HG03045 (cell line): Measurements from ENCODE around the gene ZNF385B.

Experiments
- ATAC-seq: cut with Tn5 transposase; IDR thresholded peaks from one replicate; pipeline ENCODE4 v1.9.1; 2021; ENCODE audit warnings: mild to moderate bottlenecking, moderate library complexity; ENCODE audit not compliant: unreplicated experiment

Gene ZNF385B

DNA sequence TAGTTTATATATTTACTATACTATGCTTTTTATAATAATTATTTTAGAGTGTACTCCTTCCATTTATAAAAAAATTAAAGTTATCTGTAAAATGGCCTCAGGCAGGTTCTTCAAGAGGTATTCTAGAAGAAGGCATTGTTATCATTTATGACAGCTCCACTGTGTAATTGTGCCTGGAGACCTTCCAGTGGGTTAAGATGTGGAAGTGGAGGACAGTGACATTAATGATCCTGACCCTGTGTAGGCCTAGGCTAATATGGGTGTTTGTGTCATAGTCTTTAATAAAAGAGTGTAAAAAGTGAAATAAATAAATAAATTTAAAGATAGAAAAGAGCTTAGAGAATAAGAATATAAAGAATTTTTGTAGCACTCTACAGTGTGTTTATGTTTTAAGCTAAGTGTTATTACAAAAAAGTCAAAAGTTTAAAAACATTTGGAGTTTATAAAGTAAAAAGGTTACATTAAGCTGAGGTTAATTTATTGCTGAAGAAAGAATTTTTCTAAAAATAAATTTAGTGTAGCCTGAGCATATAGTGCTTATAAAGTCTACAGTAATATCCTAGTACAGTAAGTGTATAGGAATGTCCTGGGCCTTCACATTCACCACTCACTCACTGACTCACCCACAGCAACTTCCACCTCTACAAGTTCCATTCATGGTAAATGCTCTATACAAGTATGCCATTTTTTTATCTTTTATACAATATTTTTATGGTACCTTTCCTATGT, 406.8 kb downstream of the ZNF385B start:
- no peak for ATAC-seq

DNA sequence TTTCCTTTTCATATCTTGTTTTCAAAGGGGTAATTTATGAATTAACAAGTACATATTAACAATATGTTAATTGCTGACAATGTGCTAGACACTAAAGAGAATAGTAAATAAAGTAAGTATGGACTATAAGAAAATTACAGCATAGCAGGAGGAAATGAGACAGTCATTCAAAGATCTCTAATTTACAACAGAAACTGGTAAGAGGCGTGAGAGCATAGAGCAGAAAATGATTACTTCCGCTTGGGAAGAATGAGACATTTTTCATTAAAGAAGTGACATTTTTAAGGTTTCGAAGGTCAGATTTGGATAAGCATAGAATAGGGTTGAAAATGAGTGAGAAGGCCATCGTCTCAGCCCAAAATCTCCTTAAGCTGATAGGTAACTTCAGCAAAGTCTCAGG, 412.4 kb downstream of the ZNF385B start:
- no peak for ATAC-seq

DNA sequence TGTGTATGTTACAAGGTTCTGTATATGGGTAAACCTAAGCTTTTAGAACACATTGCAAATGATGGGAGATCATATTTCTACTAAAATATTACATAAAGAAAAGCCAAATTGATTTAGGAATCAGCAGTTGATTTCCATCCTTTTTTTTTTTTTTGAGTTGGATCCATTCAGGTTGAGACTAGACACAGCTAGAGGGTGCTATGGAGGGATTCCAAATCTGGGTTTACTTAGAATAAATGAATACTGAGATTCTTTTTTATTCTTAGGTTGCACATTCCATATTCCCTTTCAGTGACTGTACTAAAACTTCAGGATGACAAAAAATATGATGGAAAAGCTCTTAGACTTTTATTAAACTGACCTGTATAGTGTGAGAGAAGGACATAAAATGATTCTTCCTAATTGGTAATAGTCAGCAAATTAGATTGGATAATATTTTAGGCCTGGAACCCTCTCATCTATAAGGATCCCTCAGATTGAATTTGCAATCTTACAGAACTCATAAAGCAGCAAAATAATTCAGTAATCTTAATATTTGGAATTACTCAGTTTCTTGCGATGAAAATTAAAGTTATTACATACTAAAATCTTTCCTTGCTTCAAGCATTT, 413.5 kb downstream of the ZNF385B start:
- no peak for ATAC-seq

DNA sequence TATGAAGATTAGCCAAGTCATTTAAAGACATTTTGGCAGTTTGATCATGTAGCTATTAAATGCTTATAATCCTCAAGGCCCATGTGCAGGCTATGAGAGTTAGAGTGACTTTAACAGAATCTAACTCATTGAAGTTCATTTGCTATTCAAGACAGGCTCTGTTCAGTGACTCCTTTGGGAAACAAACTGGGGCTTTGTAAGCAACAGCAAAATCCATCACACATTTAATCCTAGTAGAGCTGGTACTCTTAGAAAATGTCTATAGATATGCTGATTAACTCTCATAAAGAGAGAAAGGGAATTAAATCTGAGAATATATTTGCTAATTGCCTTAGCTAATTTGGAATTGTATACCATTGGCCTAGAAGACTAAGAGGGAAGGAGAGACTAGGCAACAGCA, 414.0 kb downstream of the ZNF385B start:
- no peak for ATAC-seq

DNA sequence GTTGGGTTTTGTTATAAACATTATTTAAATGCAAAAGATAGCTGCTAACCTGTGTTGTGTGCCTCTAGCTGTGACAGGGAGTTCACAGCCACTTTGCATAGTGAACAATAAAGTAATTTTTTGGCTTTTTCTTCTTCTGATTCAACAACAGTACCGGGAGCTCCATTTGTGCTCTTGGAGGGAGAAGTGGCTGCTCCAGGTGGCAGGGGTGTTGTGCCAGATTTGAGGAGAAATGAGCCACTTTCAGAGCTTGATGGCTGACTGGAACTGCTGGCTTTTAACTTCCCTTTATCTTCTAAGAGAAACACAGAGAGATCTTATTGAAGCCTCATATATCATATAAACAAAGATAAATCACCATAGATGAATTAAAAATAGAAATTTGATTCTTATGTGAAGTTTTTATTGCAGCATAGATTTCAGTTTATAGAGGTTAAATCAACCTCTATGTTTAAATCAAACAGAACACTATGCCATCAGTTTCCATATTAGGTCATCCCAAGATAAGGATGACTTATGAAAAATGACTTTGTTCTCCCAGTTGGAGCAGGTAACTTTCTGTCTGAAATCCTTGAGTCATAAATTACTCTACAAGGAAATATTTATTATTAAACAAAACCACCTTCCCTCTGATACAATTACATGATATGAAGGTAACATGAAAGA, 414.8 kb downstream of the ZNF385B start:
- no peak for ATAC-seq

DNA sequence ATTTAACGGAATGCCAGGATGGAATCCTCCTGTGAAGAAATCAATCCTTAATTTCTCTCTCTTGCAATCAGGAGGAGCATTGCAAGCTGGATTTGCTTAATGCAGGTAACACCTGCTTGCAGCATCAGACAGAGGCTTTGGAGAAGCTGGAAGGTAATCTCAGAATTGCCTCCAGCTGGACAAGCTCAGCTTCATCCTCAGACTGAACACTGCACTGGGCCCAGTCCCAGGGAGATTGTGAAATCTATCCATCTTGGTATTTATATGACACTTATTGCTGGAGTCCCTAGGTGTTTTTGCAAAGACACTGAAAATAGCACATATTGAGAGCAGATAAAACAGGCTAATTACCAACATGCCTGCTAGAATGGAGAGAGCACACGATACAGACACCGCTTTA, 417.4 kb downstream of the ZNF385B start:
- no peak for ATAC-seq

DNA sequence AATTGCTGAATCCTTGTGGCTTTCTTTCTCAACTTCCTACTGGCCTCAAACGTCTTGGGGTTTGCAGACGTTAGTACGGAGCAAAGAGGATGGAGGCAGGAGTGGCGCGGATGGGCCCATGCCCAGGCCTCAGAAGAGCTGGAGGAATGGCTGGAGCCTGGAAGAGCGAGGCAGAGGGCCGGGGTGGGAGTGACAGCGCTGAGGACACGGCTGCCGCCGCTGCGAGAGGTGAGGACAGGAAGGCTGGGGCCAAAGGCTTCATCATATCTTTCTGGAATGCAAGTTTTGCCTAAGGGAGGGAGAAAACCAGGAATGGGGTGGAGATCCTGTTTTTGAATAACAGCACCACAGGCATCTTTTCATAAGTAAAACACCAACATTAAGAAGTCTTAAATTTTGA, 418.2 kb downstream of the ZNF385B start:
- no peak for ATAC-seq

DNA sequence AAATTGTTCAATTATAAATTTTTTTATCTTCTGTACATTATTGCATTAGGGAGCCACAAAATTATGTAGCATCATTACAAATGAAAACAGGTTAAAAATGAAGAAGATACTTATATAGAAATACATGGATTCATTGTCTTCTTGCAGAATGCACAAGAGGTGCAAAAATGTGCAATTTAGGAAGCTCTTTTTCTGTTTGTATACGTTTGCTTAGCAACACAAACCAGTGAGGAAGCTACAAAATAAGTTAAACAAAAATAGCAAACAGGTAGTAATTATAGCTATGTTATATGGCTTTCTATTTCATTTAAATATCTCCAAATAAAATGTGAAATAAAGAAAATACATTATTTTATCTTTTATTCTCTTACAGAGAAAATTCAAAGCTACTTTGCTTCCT, 419.2 kb downstream of the ZNF385B start:
- ATAC-seq: no peak

DNA sequence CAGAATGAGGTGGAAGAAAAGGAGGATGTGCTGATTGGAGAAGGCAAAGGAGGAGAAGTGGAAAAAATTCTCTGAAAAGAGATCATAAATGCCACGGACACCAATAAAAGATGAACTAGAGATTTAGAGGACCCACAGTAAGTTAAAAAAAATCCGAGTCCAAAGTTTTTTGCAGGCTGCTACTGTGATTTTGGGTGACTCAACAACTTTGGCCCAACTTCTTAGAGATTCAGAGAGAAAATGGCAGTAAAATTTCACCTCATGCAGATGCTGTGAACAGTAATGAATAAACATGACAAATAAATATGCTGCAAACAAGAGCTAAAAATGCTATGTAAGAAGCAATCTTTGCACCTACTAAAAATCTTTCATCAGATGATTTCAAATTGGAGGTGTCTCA, 419.9 kb downstream of the ZNF385B start:
- no peak for ATAC-seq

DNA sequence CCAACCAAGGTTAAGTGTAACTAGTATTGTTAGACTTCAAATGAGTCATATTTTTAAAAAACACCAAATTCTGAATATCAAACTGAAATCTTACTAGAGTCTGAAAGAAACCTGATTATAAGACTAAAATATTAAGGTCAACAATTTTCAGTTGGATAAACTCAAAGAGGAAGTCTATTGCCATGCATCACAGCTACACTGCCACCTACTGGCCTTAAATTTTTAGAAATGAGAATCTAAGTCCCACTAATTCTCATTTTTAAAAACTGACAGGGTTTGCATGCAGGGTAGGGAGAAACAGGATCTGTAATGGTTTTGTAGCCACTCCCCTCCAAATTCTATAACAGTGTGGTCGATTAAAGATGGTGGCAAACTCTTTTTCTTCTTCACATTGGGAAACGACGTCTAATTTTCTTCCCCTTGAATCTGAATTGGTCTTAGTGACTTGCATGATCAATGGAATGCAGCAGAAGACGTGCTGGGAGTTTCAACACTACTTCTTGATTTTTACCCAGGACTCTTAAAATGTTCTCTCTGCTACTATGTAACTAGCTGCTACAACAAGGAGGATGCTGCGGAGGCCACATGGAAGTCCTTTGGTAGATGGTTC, 420.7 kb downstream of the ZNF385B start:
- no peak for ATAC-seq

DNA sequence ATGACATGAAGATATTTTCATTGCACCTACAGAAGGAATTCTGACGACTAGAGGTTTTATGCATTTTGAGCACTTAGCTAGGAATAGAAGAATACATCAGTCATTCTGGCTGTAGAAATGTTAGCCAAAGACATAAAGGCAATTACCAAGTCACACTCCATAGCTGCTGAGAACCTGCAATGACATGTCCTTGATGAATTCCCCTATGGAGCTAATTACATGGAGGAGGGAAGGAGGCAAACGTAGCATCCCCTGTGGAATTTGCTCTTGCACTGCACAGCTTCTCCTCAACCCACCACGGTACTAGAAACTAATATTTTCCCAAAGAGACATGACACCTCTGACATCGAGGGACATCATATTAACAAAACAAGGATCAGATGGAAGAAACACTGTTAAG, 422.8 kb downstream of the ZNF385B start:
- ATAC-seq: no peak

DNA sequence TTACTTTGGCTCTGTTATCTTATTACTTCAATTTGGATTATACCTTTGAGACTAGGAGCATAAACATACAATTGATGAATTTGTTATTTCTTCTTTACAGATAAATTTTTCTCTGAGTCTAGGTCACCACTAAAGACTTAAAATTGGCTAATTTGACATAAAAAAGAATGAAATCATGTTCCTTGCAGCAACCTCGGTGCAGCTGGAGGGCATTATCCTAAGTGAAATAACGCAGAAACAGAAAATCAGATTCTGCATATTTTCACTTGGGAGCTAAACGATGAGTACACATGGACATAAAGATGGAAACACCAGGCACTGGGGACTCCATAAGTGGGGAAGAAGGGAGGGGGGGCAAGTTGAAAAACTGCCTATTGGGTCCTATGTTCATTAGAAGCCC, 424.0 kb downstream of the ZNF385B start:
- no peak for ATAC-seq

DNA sequence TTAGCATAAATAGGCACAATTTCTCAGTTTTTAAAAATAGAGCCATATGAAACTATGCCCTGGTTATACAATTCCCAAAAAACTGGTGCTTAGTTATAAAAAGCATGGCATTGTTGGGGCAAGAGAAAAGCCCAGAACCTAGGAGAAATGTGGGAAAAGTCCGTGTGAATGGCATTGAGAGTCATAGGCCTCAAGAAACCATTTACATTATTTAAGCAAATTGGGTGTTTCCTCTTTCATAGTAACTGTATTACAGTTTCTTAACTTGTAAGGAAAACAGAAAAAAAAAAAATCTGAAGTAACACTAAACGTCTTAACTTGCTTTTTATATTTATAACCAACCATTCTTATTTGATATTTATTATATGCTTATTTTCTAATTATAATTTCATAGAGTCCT, 425.8 kb downstream of the ZNF385B start:
- no peak for ATAC-seq

DNA sequence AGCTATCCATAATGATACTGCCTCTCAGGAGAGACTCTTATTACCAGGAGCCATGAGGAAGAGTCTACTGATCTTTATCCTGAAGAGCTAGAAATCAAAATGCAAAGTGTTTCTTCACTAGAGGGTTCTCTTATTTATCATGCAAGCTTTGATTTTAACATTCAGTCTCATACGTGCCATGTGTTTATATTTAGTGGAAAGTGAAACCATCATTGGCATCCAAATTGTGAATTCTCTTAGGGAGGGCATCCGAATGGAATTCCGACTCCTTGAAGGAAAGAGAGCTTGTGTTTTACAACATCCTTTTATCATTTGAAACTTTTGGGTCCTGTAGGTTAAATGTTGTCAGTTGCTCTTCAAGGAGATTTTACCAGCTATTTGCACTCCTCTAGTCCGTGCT, 426.4 kb downstream of the ZNF385B start:
- ATAC-seq: no peak

DNA sequence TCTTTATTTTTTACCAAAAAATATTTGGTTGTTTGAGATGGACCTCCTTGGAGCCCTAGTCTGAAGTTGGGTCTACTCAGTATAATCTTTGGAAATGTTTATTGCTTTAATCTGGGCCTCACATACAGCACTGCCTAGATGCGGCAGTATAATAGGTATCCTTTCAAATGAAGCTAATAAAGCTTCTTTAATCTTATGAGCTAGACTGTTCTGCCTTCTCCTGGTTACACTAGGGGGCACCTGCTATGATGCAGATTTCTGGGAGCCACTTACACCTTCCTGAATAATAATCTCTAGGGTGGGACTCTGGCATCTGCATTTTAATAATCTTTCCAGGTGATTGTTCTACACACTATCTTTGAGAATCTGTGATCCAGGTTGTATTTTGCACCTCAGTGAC, 427.1 kb downstream of the ZNF385B start:
- ATAC-seq: no peak

DNA sequence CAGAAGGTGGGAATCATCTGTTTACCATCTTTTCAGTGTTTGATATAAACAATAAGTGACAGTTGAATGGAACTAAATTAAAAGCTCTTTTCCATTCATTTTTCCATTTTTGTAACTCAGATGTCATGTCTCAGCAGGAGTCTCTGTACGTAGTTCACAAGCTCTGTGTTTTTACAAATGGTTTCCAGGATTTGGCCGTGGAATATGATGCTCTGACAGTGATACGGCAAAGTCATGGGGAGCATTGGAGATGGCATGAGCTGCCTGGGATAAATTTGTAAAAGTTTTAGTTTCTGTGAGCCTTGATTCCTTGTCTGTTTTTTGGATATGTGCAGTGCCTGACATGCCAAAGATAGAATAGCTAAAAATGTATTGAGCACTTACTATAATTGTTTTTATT, 428.7 kb downstream of the ZNF385B start:
- no peak for ATAC-seq

DNA sequence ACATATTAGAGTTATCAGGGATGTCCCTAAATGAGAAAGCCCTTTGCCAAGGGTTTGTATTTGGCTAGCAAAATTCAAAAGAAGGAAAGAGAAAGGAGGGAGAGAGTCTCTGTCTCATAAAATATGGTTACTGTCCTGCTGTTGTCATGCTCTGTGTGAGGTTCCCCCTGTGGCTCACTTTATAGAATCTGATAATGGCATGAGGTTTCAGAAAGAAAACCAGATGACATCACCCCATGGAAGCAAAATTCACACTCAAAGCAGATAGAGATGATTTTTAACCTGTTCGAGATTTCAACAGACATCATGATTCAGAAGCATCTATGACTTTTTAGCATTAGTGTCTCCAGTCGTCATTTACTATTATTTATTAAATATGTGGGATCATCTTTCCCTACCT, 431.8 kb downstream of the ZNF385B start:
- ATAC-seq: no peak

DNA sequence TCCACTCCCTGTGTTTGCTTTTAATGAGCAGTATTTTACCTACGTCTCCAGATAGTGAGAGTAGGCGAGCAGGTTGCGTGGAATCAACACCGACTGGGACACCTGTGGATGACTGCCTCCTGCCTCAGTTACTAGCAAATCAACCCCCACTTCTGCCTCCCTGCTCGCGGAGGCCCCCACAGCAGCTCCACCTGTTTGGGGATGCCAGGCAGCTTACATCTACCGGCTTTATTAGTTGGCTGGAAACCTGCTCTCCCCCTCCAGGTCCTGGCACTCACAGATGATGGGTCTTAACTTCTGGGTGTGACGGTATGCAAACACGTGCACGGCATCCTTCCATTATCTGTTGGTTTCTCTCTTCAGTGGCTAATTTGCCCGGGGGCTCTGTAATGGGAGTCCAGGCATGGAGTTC, 432.3 kb downstream of the ZNF385B start:
- ATAC-seq: no peak

DNA sequence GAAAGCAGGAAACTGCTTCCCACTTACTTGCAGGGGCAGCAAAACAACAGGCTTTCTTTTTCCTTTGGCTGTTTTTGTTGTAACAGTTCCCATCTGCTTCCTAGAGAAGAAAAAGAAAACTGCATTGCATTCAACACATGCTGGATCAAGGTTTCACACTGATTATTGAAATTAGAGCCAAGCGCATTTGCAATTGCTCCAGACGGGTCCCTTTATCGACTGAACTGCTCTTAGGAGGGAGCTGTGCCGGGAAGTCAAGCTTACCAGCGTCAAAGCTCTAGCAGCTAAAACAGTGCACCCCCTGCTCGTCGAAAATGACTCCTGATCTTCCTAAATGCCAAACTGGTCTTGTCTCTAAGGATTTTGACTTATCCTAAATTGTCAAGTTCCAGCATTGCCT, 432.8 kb downstream of the ZNF385B start:
- ATAC-seq: no peak

DNA sequence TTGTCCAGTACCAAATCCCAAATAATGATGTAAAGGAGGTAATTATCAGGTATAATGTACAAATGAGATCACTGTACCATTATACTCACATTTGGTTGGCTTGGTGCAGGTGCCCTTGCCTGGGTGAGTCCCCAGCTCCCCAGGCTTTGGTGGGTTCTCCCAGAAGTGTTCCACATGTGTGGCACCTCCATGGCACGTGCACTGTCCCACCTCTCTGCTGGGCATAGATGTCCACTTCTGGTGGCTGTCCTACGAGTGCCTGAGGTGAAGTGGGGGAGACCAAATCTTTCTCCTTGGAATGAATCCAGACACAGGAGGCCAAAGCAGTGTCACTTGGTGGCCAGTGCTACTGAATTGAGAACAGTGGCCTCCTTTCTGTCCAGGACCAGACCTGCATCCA, 434.3 kb downstream of the ZNF385B start:
- no peak for ATAC-seq

DNA sequence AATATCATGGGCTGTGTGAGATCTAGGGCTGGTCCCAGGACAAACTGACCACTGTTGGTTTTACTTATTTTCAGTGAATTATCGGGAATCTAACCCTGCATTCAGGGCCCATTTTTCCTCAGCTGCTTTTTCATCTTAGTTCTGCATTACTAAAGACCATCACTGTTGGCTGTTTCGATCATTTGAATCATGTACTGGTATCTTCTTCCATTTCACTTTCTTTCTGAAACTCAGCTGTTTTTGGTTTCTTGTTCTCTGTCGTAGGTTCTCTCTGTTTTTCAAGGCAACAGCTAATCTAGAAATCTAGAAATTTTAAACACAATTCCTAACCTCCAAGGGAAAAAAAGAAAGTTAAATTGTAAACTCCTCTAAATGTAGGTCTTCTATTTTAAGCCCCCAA, 436.8 kb downstream of the ZNF385B start:
- ATAC-seq: no peak

DNA sequence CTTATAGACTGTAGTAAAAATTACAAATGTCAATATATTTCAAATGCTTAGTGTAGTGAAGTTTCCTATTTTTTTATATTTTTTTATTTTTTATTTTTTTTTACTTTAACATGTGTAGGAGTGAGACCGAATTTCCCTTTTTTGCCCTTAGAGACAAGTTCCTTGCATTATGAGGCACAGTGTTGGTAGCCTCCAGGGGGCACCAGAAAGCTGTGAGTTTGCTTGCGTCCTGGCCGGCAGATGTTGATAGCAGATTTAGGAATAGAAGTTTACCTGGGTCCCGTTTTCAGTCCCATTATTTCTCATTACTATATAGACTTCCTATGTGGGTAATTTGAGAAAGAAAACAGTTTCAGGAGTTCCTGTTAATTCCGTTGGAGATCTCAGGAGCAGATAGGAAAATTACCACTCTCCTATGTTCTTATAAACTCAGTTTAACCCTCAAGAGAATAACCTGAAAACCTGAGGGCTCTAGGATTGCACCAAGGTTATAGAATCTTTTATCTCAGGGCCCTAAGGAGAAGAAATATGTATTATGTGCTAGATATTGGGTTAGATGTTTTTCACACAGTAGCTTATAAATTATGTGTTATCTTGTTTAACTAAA, 439.3 kb downstream of the ZNF385B start:
- peak; percentile 76 for ATAC-seq
